ENCODE results near the gene R3HDM2.

R3HDM2 gene

DNA sequence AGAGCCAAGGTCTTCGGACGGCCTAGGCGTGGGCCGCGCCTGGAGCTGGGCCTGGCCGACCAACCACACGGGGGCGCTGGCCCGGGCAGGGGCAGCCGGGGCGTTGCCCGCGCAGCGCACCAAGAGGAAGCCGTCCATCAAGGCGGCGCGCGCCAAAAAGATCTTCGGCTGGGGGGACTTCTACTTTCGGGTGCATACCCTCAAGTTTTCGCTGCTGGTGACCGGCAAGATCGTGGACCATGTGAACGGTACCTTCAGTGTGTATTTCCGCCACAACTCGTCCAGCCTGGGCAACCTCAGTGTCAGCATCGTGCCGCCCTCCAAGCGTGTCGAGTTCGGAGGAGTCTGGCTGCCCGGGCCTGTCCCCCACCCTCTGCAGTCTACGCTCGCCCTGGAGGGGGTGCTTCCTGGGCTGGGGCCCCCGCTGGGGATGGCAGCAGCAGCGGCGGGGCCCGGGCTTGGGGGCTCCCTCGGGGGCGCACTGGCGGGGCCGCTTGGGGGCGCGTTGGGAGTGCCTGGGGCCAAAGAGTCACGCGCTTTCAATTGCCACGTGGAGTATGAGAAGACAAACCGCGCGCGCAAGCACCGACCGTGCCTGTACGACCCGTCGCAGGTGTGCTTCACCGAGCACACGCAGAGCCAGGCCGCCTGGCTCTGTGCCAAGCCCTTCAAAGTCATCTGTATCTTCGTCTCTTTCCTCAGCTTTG lies 205.7 kb downstream of the R3HDM2 start:
- peak; percentile 81 for DNase-seq

GRCh38 chr12:57224278-57224972 lies 206.4 kb downstream of the R3HDM2 start:
- no peak for DNase-seq

DNA sequence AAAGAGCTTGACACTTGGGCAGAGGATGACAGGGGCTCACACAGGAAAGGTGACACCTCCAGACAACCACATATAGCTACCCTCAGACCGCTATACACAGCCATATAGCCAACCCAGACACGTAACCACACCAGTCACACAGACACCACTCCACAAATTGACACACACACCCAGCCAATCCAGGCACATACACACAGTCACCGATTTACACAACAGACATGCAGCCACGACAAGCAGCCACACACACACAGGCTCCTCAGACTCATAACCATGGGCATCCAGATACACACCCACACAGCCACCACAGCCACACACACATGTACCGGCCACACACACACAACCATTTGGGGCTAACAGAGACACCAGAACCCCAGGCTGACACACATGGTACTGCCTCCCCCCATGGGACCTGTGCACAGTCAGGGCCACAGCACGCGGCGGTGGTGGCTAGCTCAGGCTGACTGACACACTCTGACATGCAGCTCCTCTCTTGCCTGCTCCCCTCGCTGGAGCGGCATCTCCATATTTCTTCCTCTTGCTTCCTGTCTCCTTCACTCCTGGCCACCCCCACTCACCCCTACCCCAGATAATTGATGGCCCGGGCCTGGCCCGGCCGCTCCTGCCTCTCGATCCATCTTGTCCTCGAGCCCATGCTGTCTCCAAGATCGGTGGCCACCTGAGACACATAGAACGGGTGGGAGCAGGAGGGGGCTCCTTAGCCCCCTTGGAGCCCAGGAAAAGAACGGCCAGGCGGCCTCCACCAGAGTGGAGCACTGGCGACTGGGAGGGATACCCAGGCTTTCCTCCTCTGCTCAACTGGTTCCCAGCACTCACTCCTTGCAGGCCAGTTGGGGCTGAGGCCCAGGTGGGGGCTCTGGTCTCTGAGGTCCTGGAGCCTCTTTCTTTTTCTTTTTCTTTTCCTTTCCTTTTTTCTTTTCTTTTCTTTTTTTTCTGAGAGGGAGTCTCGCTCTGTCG lies 207.4 kb downstream of the R3HDM2 start:
- peak; percentile 46 for DNase-seq

- no peak for DNase-seq
These were observed 208.3 kb downstream of the R3HDM2 start for GRCh38 chr12:57222286-57223190.

DNA sequence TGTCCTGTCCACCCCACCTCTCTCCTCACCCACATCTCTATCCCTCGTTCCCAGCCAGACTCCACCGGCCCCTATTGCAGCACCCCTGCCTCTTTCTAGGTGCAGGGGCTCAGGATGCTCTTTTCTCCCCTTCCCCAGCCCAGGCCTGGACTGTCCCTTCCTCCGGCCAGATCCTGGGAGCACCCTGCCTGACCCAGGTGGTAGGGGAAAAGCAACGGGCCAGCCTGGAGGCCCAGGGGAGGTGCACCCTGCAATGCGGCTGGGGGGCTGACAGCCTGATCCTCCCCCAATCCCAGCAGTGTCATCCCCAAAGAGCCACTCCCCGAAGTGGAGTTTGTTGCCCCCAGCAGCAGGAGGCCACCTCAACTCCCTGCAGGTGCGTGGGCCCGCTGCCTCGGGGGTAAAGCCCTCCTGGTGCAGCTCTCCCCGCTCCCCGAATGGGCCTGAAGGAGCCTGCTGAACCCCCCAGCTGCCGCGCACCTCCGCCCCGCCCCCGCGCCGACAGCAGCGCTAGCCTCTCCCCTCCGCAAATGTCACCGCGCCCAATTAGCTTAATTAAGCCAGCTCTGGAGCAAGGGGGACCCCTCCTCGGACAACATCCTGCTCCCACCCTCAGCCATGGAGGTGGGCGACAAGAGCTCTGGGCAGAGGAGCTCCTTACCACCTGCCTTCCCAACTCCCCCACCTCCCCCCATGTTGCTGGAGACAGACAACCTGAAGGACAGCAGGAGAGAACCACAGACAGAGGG lies 209.5 kb downstream of the R3HDM2 start:
- DNase-seq = no peak

GRCh38 chr12:57220770-57221168 lies 210.1 kb downstream of the R3HDM2 start:
- DNase-seq = no peak

DNA sequence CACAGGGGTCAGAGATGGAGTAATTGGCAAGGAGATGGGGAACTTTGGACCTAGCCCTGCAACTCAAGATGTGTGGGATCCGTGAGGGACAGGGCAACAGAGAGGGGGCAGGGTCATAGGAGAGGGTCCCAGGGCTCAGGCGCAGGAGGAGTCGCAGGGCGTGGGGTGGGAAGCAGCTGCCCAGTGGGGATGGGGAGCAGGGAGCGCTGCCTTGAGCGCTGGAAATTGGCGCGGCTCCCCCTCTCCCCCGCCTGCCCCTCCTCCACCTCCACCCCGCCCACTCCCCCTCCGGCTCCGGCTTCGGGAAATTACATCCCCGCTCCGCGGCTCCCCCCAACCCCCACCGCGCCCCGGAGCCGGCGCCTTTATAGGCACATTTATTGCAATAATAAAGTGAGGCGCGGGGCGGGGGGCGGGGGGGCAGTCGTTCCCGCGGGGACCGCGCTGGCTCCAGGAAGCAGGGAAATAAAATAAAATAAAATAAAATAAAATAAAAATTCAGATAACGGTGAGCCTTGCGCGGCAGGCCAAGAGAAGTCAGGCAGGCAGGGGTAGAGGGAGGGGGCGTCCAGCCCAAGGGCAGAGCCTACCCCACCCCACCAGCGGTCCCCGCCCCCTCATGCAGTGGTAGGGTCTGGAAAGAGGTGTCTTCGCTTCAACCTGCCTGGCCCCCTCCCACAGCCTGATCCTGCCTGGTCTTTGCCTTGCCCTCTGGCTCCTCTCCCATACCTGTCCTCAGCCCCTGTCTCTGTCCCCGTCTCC lies 210.7 kb downstream of the R3HDM2 start:
- DNase-seq = no peak

GRCh38 chr12:57219205-57219992 lies 211.4 kb downstream of the R3HDM2 start:
- no peak for DNase-seq

GRCh38 chr12:57218030-57218853 lies 212.6 kb downstream of the R3HDM2 start:
- DNase-seq = no peak

GRCh38 chr12:57216921-57217879 lies 213.6 kb downstream of the R3HDM2 start:
- DNase-seq = no peak

DNA sequence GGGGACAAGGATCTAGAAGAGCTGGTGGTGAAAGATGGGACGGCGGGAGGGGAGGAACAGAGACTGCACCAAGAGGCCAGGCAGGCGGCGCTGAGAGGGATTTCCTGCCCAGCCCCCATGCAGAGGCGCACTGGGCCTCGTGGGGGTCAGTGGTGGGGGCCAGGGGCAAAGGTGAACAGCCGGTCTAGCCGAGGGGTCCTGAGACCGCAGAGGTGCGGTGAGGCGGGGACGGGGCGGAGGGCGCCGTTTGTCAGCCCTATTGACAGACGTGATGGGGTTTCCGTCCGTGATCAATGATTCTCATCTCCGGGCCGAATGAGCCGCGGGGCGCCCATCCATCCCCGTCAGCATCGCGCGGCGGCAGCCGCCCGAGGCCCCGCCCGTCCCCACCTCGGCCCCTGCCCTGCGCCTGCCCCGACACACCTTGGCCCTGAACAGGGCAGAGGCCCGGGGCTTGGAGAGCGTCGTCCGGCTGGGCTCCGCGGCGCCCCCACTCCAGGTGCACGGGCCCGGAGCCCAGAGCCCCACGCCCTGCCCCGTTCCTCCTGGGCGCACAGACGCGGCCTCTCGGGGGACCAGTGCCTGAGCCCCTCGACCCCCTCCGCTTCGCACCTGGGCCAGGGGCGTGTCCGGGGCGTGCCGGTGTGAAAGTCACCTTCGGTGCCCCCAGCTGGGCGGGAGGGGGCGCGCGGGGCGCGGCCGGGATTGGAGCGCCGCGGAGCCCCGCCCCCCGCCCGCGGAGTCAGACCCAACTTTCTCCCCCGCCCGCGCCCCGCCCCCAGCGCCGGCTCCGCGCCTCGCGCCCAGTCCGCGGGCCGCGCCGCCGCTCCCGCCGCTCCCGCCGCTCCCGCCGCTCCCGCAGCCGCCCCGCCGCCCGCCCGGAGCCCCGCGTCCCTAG lies 214.6 kb downstream of the R3HDM2 start, which contains the start of gene NXPH4:
Gene NXPH4 (plus strand): TSS at position 781 of the 898 bp plus-strand sequence. CDS start 176 bp downstream, outside the sequence.
- peak; percentile 66 for DNase-seq

DNA sequence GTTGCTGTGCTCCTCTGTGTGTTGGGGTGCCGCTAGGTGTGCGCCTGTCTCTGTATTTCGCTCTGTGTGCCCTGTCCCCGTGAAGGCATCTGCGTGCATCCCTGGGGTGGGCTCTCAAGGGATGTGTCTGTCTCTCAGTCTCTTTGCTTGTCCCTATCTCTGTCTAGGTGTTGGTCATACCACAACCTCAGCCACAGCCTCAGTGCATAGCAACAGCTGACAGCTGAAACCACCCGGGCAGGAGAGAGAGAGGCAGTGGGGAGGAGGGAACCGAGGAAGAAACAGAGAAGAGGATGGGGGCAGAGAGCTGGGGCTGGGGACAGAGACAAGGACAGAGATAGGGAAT lies 215.2 kb downstream of the R3HDM2 start:
- DNase-seq = peak; percentile 49

- no peak for DNase-seq
These were observed 215.8 kb downstream of the R3HDM2 start for GRCh38 chr12:57215065-57215464.

GRCh38 chr12:57214398-57214781 lies 216.5 kb downstream of the R3HDM2 start:
- peak; percentile 79 for DNase-seq

DNA sequence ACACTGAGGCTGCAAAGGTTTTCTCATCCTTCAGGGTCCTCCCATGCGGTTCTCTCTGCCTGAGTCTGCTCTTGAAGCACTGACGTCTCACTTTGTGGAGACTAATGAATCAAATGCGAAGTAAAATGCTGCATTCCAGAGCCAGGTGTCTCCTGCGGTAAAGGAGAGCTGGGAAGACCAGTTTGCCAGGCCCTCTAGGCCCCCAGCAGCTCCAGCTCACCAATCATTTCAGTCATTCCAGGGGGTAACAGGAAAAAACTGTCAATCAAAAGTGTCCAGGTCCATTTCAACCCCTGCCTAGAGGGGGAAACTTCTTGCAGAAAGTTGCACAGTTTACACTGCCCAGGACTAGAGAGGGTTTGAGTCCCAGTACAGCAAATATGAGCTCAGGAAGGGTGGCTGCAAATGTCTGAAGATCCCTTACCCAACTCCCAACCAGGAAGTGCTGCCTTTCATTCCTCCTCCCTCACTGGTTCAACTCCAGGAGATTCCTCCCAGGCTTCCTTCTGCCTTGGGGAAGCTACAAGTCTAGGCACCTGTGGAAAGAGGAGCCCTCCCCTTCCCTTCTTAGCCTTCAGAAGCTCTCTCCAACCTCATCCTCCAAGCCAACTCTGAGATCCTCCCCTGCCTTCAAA lies 217.0 kb downstream of the R3HDM2 start:
- no peak for DNase-seq

Measured in stimulated activated CD8-positive, alpha-beta memory T cell treated with anti-CD3 and anti-CD28 coated beads, Interleukin-4, amount 100 ng/mL, for 48 hours (primary cell).